ENCODE data around the gene PNPLA7.
A peak's percentile ranks its signal among the peaks of the same experiment; 100 is the strongest.

GRCh38 chr9:137482094-137482781 is 68.0 kb downstream of the PNPLA7 start:
- TF ChIP-seq POLR2A (IDR thresholded peaks at IDR 0.05) (no peak), EP300 (IDR thresholded peaks at IDR 0.05) (no peak), CTCF (IDR thresholded peaks at IDR 0.05) (no peak), POLR2AphosphoS5 (IDR thresholded peaks at IDR 0.05) (peak; percentile 6 to 53 (median 11))

All from stomach (tissue), 4 donors.